ENCODE results near the gene MYRF.

MYRF gene

DNA sequence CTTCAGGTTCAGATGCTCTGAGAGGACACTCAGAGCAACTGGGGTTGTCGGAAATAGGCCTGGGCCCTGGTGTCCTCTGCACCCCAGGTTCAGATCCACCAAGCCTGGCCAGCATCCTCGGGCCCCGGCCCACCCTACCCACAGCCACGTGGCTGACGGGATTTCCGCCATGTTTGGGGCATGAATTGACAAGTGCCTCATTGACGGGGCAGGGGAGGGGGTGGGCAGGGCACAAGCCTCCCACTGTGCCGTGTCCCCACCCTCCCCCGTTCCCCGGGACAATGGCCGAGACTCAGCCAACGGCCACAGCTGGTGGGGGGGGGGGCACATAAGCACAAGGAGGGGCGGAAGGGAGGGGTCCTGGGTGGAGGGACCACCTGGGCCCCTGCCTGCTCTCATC lies 8.5 kb downstream of the MYRF start:
- DNase-seq (ENCODE audit: low read depth in 2 of 2), result no peak

DNA sequence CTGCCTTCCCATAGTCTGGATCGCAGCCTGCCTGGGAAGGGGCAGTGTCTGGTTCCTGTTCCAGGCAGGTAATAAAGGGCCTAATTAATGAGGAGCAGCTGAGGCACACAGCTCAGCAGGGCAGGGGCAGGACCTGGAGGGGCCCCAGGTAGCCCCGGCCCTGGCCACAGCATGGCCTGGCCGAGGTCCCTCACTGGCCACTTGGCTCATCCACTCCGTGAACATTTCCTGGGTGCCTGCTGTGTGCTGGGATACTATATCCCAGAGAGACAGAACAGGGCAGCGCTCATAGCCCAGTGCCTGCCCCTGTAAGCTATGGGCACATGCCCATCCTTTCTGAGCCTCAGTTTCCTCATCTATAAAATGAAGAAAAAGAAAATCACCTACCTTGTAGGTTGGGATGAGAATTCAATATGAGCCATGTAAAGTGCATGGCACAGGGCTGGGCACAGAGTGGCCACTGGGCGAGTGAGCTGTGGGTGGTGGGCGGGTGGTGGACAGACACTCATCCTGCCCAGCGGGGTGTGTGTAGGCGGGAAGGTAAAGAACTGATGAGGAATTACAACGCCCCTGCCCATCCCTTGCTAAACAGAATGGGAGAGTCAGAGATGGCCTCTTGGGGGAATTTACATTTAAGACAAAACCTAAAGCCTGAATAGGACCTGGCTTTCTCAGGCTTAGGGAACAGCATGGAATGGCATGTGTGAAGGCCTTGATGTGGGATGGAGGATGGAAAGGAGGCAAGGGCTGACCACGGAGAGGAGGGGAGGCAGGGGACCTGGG lies 9.2 kb downstream of the MYRF start:
- no peak for DNase-seq (ENCODE audit: low read depth in 2 of 2)

DNA sequence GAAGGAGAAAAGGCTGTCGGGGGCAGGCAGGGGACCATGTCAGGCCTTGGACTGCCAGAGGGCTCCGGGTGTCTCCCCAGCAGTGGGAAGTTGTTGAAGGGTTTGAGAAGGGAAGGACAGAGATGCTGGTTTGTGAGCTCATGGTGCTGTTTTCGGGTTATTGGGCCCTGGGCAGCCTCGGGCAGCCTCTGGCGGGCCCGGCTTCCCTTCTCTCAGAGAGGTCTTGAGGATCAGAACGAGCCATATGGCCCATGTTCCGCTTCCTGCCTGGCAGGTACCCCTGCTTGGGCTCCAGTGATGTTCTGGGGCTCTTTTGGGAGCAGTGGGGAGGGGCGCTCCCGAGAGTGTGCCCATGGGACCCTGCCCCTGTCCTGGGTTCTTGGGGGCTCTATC lies 9.8 kb downstream of the MYRF start:
- DNase-seq (ENCODE audit: low read depth in 2 of 2), result no peak

DNA sequence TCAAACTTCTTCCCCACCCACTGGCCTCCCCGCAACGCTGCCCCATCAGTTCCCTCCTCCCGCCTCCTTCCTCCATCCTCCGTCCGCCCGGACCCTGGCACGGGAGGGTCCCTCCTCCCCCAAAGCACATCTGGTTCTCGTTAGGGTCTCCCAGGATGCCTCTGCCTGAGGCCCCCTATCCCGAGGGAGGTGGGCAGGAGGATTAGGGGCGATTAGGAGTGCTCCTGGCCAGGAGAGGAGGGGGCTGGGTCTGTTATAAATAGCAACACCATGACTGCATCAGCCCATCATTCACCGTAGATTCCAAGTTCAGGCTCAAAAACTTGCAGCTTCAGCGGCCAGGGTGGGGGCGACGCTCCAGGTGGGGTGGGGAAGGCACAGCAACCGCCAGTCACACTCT lies 10.4 kb downstream of the MYRF start:
- no peak for DNase-seq (ENCODE audit: low read depth in 2 of 2)

DNA sequence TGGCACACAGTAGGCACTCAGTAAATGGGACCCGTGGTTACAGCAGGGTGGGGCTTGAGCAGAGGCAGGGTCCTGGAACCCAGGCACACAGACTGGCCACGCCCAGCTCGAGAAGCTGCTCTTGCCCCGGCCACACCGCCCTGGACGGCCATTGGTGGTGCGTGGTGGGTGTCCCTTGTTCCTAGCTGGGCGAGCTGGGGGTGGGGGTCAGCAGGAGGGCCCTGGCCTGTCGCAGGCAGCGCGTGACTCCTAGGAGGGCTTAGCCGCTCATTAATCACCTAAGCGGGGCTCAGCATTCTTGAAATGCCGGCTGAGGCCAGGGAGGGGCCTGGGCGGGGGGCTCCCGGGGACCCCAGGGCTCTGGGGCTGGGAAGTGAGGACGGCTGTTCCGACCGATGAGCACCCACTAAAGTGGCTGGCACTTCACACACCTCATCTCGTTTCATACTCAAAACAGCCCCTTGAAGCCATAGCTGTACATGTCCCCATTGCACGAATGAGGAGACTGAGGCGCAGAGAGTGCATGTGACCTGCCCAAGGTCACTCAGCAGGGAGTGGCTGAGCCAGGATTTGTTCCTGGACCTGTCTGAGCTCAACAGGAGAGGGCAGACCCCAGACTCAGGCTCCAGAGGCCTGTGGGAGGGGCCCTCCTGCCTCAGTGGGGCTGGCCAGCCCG lies 11.6 kb downstream of the MYRF start:
- DNase-seq (ENCODE audit: low read depth in 2 of 2), result no peak

DNA sequence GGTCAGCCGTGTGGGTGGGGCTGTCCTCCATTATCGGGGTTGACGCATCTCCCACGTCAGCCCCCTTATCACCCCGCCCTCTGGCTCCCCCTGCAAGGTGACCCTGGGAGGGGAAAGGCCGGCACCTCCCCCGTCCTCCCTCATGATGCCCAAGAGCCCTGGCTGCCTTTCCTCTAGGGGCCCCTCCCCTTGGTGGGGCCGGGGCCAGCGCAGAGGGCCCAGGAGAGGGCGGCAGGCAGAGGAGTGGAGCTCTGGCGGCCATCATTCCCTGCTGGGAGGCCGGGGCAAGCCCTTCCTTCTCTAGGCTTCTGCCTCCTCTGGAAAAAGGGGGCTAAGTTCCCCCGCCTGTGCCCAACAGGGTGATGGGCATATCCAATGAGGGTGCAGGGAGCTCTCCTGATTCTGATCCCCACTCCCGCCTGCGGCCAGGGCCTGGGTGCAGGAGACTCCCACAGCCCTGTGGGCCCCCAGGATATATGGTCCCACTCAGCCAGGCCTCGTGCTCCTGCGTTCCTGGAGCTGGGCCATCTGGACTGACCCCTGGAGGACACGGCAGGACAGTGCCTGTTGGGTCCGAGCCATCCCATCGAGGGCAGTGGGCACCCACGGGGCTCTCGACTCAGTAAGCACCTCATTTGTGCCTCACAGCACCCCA lies 12.3 kb downstream of the MYRF start:
- no peak for DNase-seq (ENCODE audit: low read depth in 2 of 2)

DNA sequence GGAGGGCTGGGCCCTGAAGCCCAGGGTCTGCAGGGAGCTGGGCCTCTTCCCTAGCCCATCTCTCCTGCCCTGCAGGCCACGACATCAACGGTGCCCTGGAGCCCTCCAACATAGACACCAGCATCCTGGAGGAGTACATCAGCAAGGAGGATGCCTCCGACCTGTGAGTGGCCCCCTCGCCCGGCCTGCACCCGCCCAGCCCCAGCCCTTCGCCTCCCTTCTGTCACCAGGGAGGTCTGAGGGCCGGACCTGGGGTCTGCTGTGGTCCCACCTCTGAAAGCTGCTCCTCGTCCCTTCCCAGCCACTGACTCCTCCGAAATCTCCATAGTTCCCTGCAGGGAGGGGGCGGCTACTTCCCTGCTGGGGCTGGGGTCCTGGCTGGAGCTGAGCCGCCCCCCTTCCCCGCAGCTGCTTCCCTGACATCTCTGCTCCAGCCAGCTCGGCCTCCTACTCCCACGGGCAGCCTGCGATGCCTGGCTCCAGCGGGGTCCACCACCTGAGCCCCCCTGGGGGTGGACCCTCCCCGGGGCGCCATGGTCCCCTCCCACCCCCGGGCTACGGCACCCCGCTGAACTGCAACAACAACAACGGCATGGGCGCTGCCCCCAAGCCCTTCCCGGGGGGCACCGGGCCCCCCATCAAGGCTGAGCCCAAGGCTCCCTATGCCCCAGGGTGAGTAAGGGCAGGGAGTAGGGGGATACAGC lies 13.3 kb downstream of the MYRF start:
- no peak for DNase-seq (ENCODE audit: low read depth in 2 of 2)

DNA sequence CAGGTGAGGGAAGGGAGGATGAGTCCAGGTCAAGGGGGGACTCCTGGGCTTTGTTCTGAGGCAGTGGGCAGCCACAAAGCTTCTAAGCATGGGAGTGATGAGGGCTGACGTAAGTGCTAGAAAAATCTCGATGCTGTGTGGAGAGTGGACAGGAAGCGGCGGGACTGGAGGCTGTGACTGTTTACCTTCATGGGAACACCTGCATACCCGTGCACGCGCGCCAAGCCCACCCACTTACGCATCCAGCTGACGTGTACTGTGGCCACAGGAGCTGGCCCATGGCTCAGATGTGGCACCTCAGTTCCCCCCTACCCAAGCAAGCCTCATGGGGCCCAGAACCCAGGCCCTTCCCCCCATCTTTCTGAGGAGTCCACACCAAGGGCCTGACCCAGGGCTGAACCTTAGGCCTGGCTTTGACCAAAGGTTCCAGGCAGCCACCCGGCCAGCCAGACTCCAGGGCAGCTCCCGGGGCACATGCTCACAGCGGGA lies 14.0 kb downstream of the MYRF start:
- no peak for DNase-seq (ENCODE audit: low read depth in 2 of 2)

DNA sequence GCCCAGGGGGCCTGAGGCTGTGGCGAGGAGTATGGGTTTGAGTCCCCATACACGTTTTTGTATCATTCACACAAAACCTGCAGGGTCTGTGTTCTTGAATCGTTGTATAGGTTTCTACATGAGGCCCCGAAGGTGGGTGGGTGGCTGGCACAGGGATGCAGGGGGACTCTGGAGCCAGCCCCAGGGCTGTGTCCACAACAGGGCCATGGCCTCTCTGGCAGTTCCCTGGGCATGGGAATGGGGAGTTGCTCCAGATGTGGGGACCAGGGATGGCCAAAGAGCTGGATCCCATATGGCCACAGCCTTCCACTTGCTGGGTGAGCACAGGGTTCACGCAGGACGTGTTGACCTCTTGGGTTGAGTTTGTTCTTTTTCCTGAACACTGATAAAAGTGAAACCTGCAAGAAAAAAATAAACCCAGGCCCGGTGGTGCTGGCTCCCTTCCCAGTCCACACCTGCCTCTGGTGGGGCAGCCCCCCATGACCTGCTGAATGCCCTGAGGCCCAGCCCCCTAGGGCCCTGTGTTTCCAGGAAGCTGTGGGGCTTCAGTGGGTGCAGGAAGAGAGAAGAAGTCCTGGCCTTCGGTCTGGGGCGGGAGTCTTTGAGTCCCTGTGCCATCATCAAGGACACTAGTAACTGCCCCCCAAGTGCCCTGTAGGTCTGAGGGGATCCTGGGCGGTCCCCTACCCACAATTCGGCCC lies 16.1 kb downstream of the MYRF start:
- no peak for DNase-seq (ENCODE audit: low read depth in 2 of 2)

DNA sequence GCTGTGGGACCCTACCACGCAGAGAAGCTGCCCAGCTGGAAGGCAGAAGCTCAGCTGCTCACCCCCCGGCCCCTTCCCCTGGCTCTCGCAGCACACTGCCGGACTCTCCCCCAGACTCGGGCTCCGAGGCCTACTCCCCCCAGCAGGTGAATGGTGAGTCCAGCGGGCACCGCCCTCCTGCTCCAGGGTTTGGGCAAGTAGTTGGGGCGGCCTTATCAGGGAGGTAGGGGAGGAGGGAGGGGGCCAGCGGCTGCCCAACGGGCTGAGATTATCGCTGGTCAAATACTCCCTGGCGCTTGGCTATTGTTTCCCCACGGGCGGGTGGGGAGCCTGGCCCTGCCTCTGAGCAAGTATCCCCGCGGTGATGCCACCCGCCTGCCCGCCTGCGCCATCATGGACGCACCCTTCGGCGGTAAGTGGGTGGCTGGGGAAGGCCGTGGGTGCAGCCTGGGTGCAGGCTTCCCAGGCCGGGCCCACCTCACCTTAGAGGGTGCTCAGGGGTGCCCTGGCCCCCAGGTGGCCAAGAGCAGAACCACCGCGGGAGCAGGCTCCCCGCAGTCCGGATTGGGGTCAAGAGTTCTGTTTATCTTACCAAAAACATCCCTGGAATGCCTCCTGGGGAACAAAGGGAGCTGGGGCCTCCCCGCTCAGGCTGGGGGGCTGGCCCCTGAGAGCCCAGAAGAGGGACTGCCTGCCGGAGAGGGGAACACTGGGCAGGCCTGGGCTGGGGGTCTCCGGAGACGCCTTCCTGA lies 16.9 kb downstream of the MYRF start:
- no peak for DNase-seq (ENCODE audit: low read depth in 2 of 2)

DNA sequence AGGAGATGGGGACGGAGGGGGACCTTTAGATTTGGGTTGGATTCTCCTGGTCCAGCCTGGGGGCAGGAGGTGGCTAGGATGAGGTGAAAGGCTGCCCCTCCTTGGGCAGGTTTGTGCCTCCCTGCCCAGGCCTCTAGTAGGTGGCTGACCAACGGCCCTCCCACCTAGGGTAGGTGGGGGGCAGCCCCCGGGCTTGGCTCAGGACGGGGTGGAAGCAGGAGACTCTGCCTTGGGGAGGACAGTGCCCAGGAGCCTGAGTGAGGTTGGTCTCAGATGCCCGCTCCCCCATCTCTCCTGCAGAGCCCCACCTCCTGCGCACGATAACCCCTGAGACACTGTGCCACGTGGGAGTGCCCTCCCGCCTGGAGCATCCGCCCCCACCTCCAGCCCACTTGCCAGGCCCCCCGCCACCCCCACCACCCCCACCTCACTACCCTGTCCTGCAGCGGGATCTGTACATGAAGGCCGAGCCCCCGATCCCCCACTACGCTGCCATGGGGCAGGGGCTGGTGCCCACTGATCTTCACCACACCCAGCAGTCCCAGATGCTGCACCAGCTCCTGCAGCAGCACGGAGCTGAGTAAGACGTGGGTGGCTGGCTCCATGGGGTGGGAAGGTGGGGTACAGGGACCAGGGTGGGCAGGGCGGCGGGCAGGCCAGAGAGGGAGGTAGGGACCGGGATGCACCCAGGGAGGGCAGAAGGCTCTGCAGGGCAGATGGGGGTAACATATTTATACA lies 17.7 kb downstream of the MYRF start:
- no peak for DNase-seq (ENCODE audit: low read depth in 2 of 2)

DNA sequence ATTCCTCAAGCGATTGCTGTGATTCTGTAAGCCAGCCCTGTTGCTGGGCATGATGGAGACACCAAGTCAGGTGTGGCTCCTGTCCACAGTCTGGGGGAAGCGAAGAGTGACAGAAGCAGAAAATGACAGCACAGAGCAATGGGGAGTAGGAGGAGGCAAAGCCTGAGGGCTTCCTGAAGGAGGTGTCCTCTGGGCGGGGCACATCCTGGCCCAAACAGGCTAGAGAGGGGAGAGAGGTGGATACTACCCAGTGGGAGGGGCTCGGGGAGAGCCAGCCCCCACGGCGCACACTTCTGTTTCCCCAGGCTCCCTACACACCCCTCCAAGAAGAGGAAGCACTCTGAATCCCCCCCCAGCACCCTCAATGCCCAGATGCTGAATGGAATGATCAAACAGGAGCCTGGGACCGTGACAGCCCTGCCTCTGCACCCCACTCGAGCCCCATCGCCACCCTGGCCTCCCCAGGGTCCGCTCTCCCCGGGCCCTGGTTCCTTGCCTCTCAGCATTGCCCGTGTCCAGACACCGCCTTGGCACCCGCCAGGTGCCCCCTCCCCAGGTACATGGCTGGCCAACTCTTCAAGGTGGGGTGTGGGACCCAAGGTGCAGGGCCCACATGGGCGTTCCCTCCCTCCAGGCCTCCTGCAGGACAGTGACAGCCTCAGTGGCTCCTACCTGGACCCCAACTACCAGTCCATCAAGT lies 18.9 kb downstream of the MYRF start:
- no peak for DNase-seq (ENCODE audit: low read depth in 2 of 2)

DNA sequence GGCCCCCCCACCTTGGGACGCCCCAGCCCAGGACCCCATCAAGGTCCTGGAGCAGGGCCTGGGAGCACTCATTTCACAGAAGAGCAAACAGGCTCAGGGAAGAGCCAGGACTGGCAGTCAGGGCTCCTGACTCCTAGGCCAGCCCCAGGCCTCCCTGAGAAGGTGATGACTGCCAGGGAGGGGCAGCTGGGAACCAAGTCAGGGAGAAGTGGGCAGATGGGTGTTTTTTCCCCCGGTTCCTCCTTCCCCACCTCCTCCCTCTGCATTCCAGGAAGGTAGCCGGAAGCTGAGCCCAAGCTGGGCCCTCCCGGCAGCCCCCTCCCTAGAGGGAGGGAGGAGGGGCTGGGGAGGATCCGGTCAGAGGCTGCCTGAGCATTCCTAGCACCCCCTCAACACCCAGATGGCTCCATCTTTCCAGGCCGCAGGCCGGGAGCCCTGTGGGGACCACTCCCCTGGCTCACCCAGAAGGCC lies 19.6 kb downstream of the MYRF start:
- DNase-seq (ENCODE audit: low read depth in 2 of 2), result no peak

DNA sequence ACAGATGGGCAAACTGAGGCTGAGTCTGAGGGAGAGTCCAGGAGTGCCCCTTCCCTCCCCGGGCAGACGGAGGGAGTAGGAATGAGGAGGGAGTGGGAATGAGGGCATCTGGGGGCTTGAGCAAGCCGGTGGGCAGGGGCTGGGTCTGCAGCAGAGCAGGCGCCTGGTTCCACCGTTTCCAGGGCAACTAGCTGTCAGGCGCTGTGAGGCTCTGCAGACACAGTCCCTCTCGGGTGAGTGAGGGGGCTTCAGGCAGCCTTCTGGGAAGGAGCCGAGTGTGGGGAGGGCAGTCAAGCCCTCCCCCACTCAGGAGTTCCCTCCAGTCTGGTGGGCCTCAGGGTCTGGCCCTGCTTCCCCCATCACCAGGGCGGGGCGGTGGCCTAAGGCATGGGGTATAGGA lies 20.9 kb downstream of the MYRF start:
- no peak for DNase-seq (ENCODE audit: low read depth in 2 of 2)

DNA sequence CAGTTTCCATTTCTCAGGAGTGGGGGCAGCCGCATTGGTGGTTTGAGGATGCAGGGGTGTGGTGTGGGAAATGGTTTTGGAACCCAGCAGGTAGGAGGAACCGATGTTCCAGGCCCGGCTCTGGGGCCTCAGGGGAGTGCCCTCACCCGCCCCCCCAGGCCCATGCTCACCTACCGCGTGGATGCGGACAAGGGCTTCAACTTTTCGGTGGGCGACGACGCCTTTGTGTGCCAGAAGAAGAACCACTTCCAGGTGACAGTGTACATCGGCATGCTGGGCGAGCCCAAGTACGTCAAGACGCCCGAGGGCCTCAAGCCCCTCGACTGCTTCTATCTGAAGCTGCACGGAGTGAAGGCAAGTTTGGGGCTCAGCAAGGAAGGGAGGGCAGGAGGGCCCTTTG lies 21.4 kb downstream of the MYRF start:
- no peak for DNase-seq (ENCODE audit: low read depth in 2 of 2)

DNA sequence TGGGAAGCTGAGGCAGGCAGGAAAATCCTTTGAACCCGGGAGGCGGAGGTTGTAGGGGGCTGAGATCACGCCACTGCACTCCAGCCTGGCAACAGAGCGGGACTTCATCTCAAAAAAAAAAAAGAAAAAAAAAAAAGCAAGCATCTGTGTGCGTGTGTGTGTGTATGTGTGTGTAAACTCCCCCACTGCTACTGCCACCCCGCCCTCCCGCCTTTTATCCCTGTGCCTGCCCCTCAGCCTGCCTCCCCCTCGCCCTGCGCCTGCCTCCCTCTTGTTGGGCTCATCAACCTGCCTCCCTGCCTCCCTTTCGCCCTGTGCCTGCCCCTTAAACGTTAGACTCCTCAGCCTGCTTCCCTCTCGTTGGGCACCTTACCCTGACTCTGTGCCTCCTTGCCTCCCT lies 22.0 kb downstream of the MYRF start:
- no peak for DNase-seq (ENCODE audit: low read depth in 2 of 2)

DNA sequence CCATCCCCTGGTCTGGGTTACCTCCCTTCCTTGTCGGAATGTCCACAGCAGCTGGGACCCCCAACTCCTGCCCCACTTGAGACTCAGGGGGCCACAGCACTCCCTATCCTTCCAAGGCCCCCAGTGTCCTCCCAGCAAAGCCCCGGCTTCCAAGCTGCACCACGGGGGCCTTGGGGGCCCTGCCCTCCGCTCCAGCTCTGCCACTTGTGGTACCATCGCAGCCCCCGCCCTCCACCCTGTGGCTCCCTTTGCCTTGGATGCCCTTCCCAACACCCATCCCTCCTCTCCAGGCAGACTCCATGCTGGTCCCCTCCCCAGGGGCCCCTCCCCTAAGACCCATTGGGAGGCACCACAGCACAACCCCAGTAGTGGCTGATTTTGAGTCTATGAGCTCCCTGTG lies 22.7 kb downstream of the MYRF start:
- no peak for DNase-seq (ENCODE audit: low read depth in 2 of 2)

DNA sequence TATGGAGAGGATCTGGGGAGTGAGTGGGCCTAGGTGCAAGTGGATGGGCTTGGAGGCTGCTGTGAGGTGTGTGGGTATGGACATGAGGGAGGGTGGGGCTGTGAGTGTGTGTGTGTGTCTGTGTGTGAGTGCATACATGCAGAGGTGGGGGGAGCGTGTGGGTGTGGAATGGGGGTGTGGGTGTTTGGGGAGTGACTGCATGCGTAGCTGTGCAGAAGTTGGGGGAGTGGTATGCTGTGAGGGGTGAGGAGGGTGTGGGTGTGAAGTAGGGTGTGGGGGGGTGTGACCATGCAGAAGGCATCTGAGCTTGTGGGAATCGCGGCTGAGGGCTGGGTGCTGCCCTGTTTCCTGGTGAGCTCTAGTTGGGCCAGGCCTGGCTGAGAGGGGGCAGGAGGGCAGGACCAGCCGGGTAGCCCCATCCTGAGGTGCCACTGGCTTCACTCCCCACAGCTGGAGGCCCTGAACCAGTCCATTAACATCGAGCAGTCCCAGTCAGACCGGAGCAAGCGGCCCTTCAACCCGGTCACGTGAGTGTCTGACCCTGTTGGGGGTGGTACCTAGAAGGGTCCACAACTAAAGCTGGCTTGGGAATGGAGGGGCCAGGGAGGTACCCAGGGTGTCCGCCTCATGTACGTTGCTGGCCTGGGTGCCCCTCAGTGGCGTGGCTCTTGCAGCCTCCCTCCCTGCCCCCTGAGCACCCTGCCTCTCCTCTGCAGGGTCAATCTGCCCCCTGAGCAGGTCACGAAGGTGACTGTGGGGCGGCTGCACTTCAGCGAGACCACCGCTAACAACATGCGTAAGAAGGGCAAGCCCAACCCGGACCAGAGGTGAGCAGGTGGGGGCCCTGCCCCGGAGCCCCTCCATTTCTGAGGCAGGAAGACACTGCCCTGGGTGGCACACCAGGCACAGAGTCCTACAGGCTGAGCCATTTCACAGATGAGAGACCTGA lies 23.4 kb downstream of the MYRF start:
- DNase-seq (ENCODE audit: low read depth in 2 of 2), result no peak

All from stimulated activated CD8-positive, alpha-beta memory T cell treated with anti-CD3 and anti-CD28 coated beads, Interleukin-15, amount 100 ng/mL, for 4 hours (primary cell).